Astrocyte of the cerebellum (primary cell): ENCODE measurements around the gene CCT5.

ENCODE experiments used
- DNase-seq: peaks from one replicate; pipeline ENCODE4 v3.0.0-alpha.2; 2011; ENCODE audit warnings: low read depth
- H3K4me3 ChIP-seq: 2 replicates; pipeline ENCODE4 v1.5.1; 2011; ENCODE audit warnings: mild to moderate bottlenecking, low read depth, low read length, moderate library complexity
- CTCF ChIP-seq: IDR thresholded peaks from 2 replicates; pipeline ENCODE4 v1.5.1; 2012; ENCODE audit warnings: low read length, low read depth, moderate library complexity, mild to moderate bottlenecking; ENCODE audit errors: missing control alignments
- in situ Hi-C: cut with HindIII; loops from 2 replicates; pipeline ENCODE4 v1.10.0; 2017; ENCODE audit warnings: low sequenced_read_pairs

Gene CCT5

GRCh38 chr5:10215366-10215765 lies 34.7 kb upstream of the CCT5 start:
- no peak for DNase-seq
- no peak for TF ChIP-seq CTCF
- H3K4me3 ChIP-seq: no peak overlapping the region
- in situ Hi-C loops: no loop called here

GRCh38 chr5:10216107-10216506 lies 34.0 kb upstream of the CCT5 start:
- DNase-seq: no peak
- no peak for TF ChIP-seq CTCF
- in situ Hi-C loops: no loop called here
- H3K4me3 ChIP-seq: no peak overlapping the region

GRCh38 chr5:10218658-10219057 lies 31.4 kb upstream of the CCT5 start:
- in situ Hi-C loops: no loop called here
- no peak for DNase-seq
- H3K4me3 ChIP-seq: no peak overlapping the region
- no peak for TF ChIP-seq CTCF

GRCh38 chr5:10219068-10219467 lies 31.0 kb upstream of the CCT5 start:
- in situ Hi-C loops: no loop called here
- no peak for DNase-seq
- no peak overlapping the region for H3K4me3 ChIP-seq
- no peak for TF ChIP-seq CTCF

- H3K4me3 ChIP-seq: no peak overlapping the region
- in situ Hi-C loops: no loop called here
- DNase-seq: no peak
- TF ChIP-seq CTCF: no peak
These were observed 29.8 kb upstream of the CCT5 start for GRCh38 chr5:10220248-10220647.

GRCh38 chr5:10222326-10222725 lies 27.8 kb upstream of the CCT5 start:
- TF ChIP-seq CTCF: no peak
- H3K4me3 ChIP-seq: no peak overlapping the region
- DNase-seq: no peak
- in situ Hi-C loops: no loop called here

GRCh38 chr5:10227379-10227778 lies 22.7 kb upstream of the CCT5 start:
- DNase-seq: peak; percentile 31
- H3K4me3 ChIP-seq: no peak overlapping the region
- TF ChIP-seq CTCF: no peak
- in situ Hi-C loops: no loop called here
